ENCODE results near the gene KCNE1. TPM values are rescaled to one million over a fixed set of nuclear protein-coding genes. Genes with fewer than 3 reads are reported as not detected.

KCNE1 gene
- total and polyA plus RNA-seq, 2 of the 13 experiments (the other 11 are each of a cell fraction or from before 2014, with no cell fraction given): 0.35 TPM; not detected in 1

GRCh38 chr21:34560021-34560420 is 48.0 kb upstream of the KCNE1 start (continued):
- TF ChIP-seq, protein P1, sequence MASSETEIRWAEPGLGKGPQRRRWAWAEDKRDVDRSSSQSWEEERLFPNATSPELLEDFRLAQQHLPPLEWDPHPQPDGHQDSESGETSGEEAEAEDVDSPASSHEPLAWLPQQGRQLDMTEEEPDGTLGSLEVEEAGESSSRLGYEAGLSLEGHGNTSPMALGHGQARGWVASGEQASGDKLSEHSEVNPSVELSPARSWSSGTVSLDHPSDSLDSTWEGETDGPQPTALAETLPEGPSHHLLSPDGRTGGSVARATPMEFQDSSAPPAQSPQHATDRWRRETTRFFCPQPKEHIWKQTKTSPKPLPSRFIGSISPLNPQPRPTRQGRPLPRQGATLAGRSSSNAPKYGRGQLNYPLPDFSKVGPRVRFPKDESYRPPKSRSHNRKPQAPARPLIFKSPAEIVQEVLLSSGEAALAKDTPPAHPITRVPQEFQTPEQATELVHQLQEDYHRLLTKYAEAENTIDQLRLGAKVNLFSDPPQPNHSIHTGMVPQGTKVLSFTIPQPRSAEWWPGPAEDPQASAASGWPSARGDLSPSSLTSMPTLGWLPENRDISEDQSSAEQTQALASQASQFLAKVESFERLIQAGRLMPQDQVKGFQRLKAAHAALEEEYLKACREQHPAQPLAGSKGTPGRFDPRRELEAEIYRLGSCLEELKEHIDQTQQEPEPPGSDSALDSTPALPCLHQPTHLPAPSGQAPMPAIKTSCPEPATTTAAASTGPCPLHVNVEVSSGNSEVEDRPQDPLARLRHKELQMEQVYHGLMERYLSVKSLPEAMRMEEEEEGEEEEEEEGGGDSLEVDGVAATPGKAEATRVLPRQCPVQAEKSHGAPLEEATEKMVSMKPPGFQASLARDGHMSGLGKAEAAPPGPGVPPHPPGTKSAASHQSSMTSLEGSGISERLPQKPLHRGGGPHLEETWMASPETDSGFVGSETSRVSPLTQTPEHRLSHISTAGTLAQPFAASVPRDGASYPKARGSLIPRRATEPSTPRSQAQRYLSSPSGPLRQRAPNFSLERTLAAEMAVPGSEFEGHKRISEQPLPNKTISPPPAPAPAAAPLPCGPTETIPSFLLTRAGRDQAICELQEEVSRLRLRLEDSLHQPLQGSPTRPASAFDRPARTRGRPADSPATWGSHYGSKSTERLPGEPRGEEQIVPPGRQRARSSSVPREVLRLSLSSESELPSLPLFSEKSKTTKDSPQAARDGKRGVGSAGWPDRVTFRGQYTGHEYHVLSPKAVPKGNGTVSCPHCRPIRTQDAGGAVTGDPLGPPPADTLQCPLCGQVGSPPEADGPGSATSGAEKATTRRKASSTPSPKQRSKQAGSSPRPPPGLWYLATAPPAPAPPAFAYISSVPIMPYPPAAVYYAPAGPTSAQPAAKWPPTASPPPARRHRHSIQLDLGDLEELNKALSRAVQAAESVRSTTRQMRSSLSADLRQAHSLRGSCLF (CRISPR knock-in tag; IDR thresholded peaks at IDR 0.05; ENCODE audit: borderline replicate concordance): no peak
- no peak for TF ChIP-seq NR2F6 (IDR thresholded peaks at IDR 0.05)
- no peak for TF ChIP-seq NR2F6 (CRISPR knock-in tag; IDR thresholded peaks at IDR 0.05)
- no peak for TF ChIP-seq HNRNPK (IDR thresholded peaks at IDR 0.05; ENCODE audit: low read depth, low read length, poor library complexity, severe bottlenecking)
- TF ChIP-seq, protein P2, sequence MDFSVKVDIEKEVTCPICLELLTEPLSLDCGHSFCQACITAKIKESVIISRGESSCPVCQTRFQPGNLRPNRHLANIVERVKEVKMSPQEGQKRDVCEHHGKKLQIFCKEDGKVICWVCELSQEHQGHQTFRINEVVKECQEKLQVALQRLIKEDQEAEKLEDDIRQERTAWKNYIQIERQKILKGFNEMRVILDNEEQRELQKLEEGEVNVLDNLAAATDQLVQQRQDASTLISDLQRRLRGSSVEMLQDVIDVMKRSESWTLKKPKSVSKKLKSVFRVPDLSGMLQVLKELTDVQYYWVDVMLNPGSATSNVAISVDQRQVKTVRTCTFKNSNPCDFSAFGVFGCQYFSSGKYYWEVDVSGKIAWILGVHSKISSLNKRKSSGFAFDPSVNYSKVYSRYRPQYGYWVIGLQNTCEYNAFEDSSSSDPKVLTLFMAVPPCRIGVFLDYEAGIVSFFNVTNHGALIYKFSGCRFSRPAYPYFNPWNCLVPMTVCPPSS (IDR thresholded peaks at IDR 0.05): no peak

GRCh38 chr21:34559089-34559631 is 47.1 kb upstream of the KCNE1 start:
- no peak for DNase-seq (ENCODE audit: low spot score)
- no peak overlapping the region for H3K4me3 ChIP-seq (replicated peaks in 1 of 3; ENCODE audit: insufficient read depth in 1 of 3, low read depth in 2 of 3, low read length in 3 of 3)
- TF ChIP-seq AHDC1 (CRISPR knock-in tag; IDR thresholded peaks at IDR 0.05; ENCODE audit: borderline replicate concordance): no peak
- FAIRE-seq: no peak
- 74% methylated on average over 6 of the region's 6 CpGs for WGBS (ENCODE audit: low lambda C conversion rate)
- POLR2A ChIA-PET: no interaction called here
- no peaks in the 10 kb centered on the region for H3K36me3 ChIP-seq (replicated peaks in 1 of 2; ENCODE audit: control insufficient read depth in 1 of 2, insufficient read depth in 2 of 2, low read length in 2 of 2)
- no peak overlapping the region for H2AFZ ChIP-seq (ENCODE audit: low read length)
- H3K4me2 ChIP-seq (ENCODE audit: low read depth, low read length): no peak overlapping the region
- in situ Hi-C loops (cut with HindIII; ENCODE audit: extremely low pct_ligation_motif_present, low pct_unique_long_range_greater_than_20kb) (no loop called here), intact Hi-C loops (cut with micrococcal nuclease; ENCODE audit: unreplicated experiment) (no loop called here)
- H3K27me3 ChIP-seq (ENCODE audit: control insufficient read depth in 1 of 2, insufficient read depth in 2 of 2, low read length in 2 of 2): no peaks in the 10 kb centered on the region
- H3K79me2 ChIP-seq (ENCODE audit: insufficient read depth, low read length): no peaks in the 10 kb centered on the region
- CTCF ChIA-PET (ENCODE audit: low intra/inter-chr PET ratio, low total read pairs): no interaction called here
- H4K20me1 ChIP-seq (ENCODE audit: insufficient read depth, low read length): no peaks in the 10 kb centered on the region
- no TSS peak for BruUV-seq (replicated peaks)
- no peak overlapping the region for H3K27ac ChIP-seq (ENCODE audit: extremely low read length, insufficient read depth, low read length)
- no peak overlapping the region for H3K9ac ChIP-seq (ENCODE audit: insufficient read depth, low read depth, low read length)
- no peaks in the 10 kb centered on the region for H3K9me3 ChIP-seq (ENCODE audit: low read length)
- no peak for ATAC-seq
- no peaks in the 10 kb centered on the region for H3K4me1 ChIP-seq (ENCODE audit: insufficient read depth, low read length)
